Transverse colon (tissue), 4 donors: ENCODE data around the gene TECPR2.

ENCODE experiments used
- EP300 ChIP-seq: sonication (generic); formaldehyde crosslinking; IDR thresholded peaks from one replicate; pipeline ENCODE4 v1.6.1; 2017; ENCODE audit warnings: antibody characterized with exemption, low read depth
- POLR2A ChIP-seq: fragments of 450-650 bp; IDR thresholded peaks from one replicate; pipeline ENCODE4 v1.6.1; 2016; ENCODE audit warnings: antibody characterized with exemption, mild to moderate bottlenecking, moderate library complexity
- POLR2AphosphoS5 ChIP-seq, 3 donors: sonication (generic); formaldehyde crosslinking; IDR thresholded peaks; one replicate each; pipeline ENCODE4 v1.6.1; 2016; ENCODE audit warnings: antibody characterized with exemption in 3 of 3
- TF ChIP-seq, protein P1 (sequence below), 5 experiments: fragments of 200-600 bp in 3 of 5; fragments of 450-650 bp in 2 of 5; sonication (generic) in 3 of 5; IDR thresholded peaks; 1 replicate in 2 of 5; 2 replicates in 3 of 5; pipeline ENCODE4 v1.5.1; 2016 to 2017; ENCODE audit warnings: antibody characterized with exemption in 5 of 5, inconsistent platforms in 3 of 5, mild to moderate bottlenecking in 2 of 5, moderate library complexity in 1 of 5

DNA sequence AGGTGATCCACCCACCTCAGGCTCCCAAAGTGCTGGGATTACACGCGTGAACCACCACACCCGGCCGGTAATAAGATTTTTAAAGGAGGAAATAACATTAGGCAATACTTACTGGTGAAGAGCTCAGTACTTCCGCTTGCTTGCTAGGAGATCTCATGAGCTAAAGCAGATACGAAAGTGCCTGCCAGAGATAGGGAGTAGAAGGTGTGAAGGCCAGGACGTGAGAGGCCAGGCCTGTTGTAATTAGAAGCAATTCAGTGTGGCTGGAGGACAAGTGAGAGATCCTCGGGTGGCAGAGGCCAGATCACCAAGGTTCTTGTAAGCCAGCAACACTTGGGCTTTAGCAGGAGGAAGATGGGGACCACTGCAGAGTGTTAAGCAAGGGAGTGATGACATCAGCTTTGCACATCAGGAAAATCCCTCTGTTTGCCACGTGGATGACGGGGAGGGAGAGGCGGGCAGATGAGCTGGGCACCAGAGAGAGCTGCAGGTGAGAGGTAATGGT lies 7.6 kb downstream of the TECPR2 start:
- TF ChIP-seq, protein P1, sequence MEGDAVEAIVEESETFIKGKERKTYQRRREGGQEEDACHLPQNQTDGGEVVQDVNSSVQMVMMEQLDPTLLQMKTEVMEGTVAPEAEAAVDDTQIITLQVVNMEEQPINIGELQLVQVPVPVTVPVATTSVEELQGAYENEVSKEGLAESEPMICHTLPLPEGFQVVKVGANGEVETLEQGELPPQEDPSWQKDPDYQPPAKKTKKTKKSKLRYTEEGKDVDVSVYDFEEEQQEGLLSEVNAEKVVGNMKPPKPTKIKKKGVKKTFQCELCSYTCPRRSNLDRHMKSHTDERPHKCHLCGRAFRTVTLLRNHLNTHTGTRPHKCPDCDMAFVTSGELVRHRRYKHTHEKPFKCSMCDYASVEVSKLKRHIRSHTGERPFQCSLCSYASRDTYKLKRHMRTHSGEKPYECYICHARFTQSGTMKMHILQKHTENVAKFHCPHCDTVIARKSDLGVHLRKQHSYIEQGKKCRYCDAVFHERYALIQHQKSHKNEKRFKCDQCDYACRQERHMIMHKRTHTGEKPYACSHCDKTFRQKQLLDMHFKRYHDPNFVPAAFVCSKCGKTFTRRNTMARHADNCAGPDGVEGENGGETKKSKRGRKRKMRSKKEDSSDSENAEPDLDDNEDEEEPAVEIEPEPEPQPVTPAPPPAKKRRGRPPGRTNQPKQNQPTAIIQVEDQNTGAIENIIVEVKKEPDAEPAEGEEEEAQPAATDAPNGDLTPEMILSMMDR (IDR thresholded peaks at IDR 0.05), result no peak
- TF ChIP-seq POLR2A (no peak), POLR2AphosphoS5 (IDR thresholded peaks at IDR 0.05) (no peak), EP300 (no peak)
